ENCODE measurements around the gene TRAPPC2L. TPM values are rescaled to one million over a fixed set of nuclear protein-coding genes. Genes with fewer than 3 reads are reported as not detected.

The TRAPPC2L gene
- total RNA-seq, 1 donor from 2014 or later: 59.1 TPM

- Mint-ChIP-seq H3K9me3 (ENCODE audit: unreplicated experiment) (no peaks in the 10 kb centered on the region), H3K4me3 (ENCODE audit: unreplicated experiment) (no peak overlapping the region), H3K27me3 (ENCODE audit: low read depth, unreplicated experiment) (peaks cover 20% of the 10 kb centered on the region), H3K27ac (ENCODE audit: unreplicated experiment) (no peak overlapping the region), H3K4me1 (ENCODE audit: low read depth, unreplicated experiment) (no peaks in the 10 kb centered on the region), H3K36me3 (ENCODE audit: low read depth, unreplicated experiment) (peaks cover 10% of the 10 kb centered on the region)
- TF ChIP-seq EZH2 (IDR thresholded peaks at IDR 0.05; ENCODE audit: insufficient read depth, low read length): no peak
- TF ChIP-seq CTCF (IDR thresholded peaks at IDR 0.05; ENCODE audit: insufficient read depth, low read depth, low read length): no peak
- Histone ChIP-seq H3K9ac (ENCODE audit: low read length) (no peak overlapping the region), H3K79me2 (ENCODE audit: insufficient read depth, low read length) (no peaks in the 10 kb centered on the region), H4K20me1 (ENCODE audit: insufficient read depth, low read length) (no peaks in the 10 kb centered on the region), H3K27ac (ENCODE audit: low read depth, low read length) (no peak overlapping the region), H3K27me3 (ENCODE audit: insufficient read depth, low read length) (peaks cover 4% of the 10 kb centered on the region), H2AFZ (ENCODE audit: low read depth, low read length) (no peak overlapping the region), H3K9me3 (ENCODE audit: insufficient read depth, low read depth, low read length) (no peaks in the 10 kb centered on the region), H3K4me1 (ENCODE audit: insufficient read depth, low read length) (no peaks in the 10 kb centered on the region), H3K36me3 (ENCODE audit: insufficient read depth, low read length) (peaks cover under 1% of the 10 kb centered on the region), H3K4me2 (ENCODE audit: low read length) (no peak overlapping the region), H3K4me3 (ENCODE audit: insufficient read depth, low read depth, low read length) (no peak overlapping the region)
- no peak for FAIRE-seq
- no peak for DNase-seq (ENCODE audit: low read depth)
Observed at GRCh38 chr16:88865310-88865709, 8.4 kb downstream of the TRAPPC2L start.

- H3K9ac ChIP-seq (ENCODE audit: low read length): no peak overlapping the region
- Mint-ChIP-seq H3K27ac (ENCODE audit: unreplicated experiment) (no peak overlapping the region), H3K36me3 (ENCODE audit: low read depth, unreplicated experiment) (peaks cover 9% of the 10 kb centered on the region), H3K4me1 (ENCODE audit: low read depth, unreplicated experiment) (no peaks in the 10 kb centered on the region), H3K9me3 (ENCODE audit: unreplicated experiment) (no peaks in the 10 kb centered on the region), H3K27me3 (ENCODE audit: low read depth, unreplicated experiment) (peaks cover 20% of the 10 kb centered on the region), H3K4me3 (ENCODE audit: unreplicated experiment) (no peak overlapping the region)
- H3K27me3 ChIP-seq (ENCODE audit: insufficient read depth, low read length): peaks cover 4% of the 10 kb centered on the region
- H4K20me1 ChIP-seq (ENCODE audit: insufficient read depth, low read length): no peaks in the 10 kb centered on the region
- H3K79me2 ChIP-seq (ENCODE audit: insufficient read depth, low read length): no peaks in the 10 kb centered on the region
- FAIRE-seq (no peak), DNase-seq (ENCODE audit: low read depth) (no peak)
- no peak overlapping the region for H3K4me3 ChIP-seq (ENCODE audit: insufficient read depth, low read depth, low read length)
- no peaks in the 10 kb centered on the region for H3K36me3 ChIP-seq (ENCODE audit: insufficient read depth, low read length)
- H3K4me1 ChIP-seq (ENCODE audit: insufficient read depth, low read length): no peaks in the 10 kb centered on the region
- H3K4me2 ChIP-seq (ENCODE audit: low read length): no peak overlapping the region
- H3K27ac ChIP-seq (ENCODE audit: low read depth, low read length): no peak overlapping the region
- no peak overlapping the region for H2AFZ ChIP-seq (ENCODE audit: low read depth, low read length)
- H3K9me3 ChIP-seq (ENCODE audit: insufficient read depth, low read depth, low read length): no peaks in the 10 kb centered on the region
- TF ChIP-seq CTCF (IDR thresholded peaks at IDR 0.05; ENCODE audit: insufficient read depth, low read depth, low read length): no peak
- no peak for TF ChIP-seq EZH2 (IDR thresholded peaks at IDR 0.05; ENCODE audit: insufficient read depth, low read length)
Observed at GRCh38 chr16:88865742-88866141, 8.8 kb downstream of the TRAPPC2L start.

- Histone ChIP-seq H3K9ac (ENCODE audit: low read length) (no peak within 1 kb of the TSS), H3K4me1 (ENCODE audit: insufficient read depth, low read length) (no peaks in the 10 kb centered on the region), H3K79me2 (ENCODE audit: insufficient read depth, low read length) (no peaks in the 10 kb centered on the region), H2AFZ (ENCODE audit: low read depth, low read length) (no peak within 1 kb of the TSS), H4K20me1 (ENCODE audit: insufficient read depth, low read length) (no peaks in the 10 kb centered on the region), H3K36me3 (ENCODE audit: insufficient read depth, low read length) (no peaks in the 10 kb centered on the region), H3K27ac (ENCODE audit: low read depth, low read length) (no peak within 1 kb of the TSS), H3K27me3 (ENCODE audit: insufficient read depth, low read length) (peaks cover 4% of the 10 kb centered on the region), H3K9me3 (ENCODE audit: insufficient read depth, low read depth, low read length) (no peaks in the 10 kb centered on the region), H3K4me3 (ENCODE audit: insufficient read depth, low read depth, low read length) (no peak within 1 kb of the TSS), H3K4me2 (ENCODE audit: low read length) (no peak within 1 kb of the TSS)
- H3K27me3 Mint-ChIP-seq (ENCODE audit: low read depth, unreplicated experiment): peaks cover 23% of the 10 kb centered on the region
- peaks cover 5% of the 10 kb centered on the region for H3K36me3 Mint-ChIP-seq (ENCODE audit: low read depth, unreplicated experiment)
- no peak for DNase-seq (ENCODE audit: low read depth)
- no peaks in the 10 kb centered on the region for H3K4me1 Mint-ChIP-seq (ENCODE audit: low read depth, unreplicated experiment)
- TF ChIP-seq EZH2 (IDR thresholded peaks at IDR 0.05; ENCODE audit: insufficient read depth, low read length) (no peak), CTCF (IDR thresholded peaks at IDR 0.05; ENCODE audit: insufficient read depth, low read depth, low read length) (no peak)
- FAIRE-seq: no peak
- no peaks in the 10 kb centered on the region for H3K9me3 Mint-ChIP-seq (ENCODE audit: unreplicated experiment)
- H3K4me3 Mint-ChIP-seq (ENCODE audit: unreplicated experiment): no peak within 1 kb of the TSS
- no peak within 1 kb of the TSS for H3K27ac Mint-ChIP-seq (ENCODE audit: unreplicated experiment)
Observed at GRCh38 chr16:88866151-88866920, 9.4 kb downstream of the TRAPPC2L start, which contains the start of gene PABPN1L. Gene PABPN1L, minus strand, starts transcription at chr16:88866660. Its CDS starts 54 bp downstream, at chr16:88866606.
